Body of pancreas (tissue), 4 donors: Measurements from ENCODE around the gene RPL22.

ENCODE experiments used
- CTCF ChIP-seq, 7 experiments: fragments of 450-650 bp in 4 of 7; fragments of 200-600 bp in 3 of 7; sonication (generic) in 3 of 7; IDR thresholded peaks; one replicate each; pipeline ENCODE4 v1.5.1; 2016 to 2019; ENCODE audit warnings: antibody characterized with exemption in 7 of 7
- POLR2A ChIP-seq, 3 donors: fragments of 450-650 bp; IDR thresholded peaks; one replicate each; pipeline ENCODE4 v1.6.1; 2016; ENCODE audit warnings: antibody characterized with exemption in 3 of 3, mild to moderate bottlenecking in 2 of 3

DNA sequence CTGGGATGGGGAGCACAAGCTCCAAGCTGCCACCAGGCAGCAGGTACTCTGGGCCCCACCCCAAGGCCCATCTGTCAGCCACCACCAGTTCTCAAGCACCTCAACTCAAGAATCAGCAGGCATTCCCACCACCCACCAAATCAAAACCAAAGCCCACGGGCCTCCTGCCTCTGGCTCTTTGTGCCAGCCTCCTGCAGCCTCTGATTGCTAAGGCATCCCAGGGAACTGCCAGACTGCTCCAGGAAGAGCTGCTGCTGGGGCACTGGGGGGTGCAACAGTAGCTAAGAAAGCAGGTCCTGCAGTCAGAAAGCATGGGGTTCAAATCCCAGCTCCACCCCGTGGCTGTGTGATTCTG is 54.0 kb downstream of the RPL22 start:
- no peak for TF ChIP-seq CTCF (IDR thresholded peaks at IDR 0.05)
- no peak for TF ChIP-seq POLR2A (IDR thresholded peaks at IDR 0.05)
